ENCODE results near the gene PDGFC.

- TF ChIP-seq CTCF (IDR thresholded peaks at IDR 0.05; ENCODE audit: poor library complexity), result no peak
- TF ChIP-seq EZH2phosphoT487 (IDR thresholded peaks at IDR 0.05; ENCODE audit: low read depth, severe bottlenecking, unreplicated experiment), result no peak
These were observed 4.5 kb upstream of the PDGFC start for GRCh38 chr4:156976147-156976546.

Measured in hepatocyte (in vitro differentiated cells).